Upper lobe of left lung (tissue), 6 donors: ENCODE results near the gene RTN4. TPM values are rescaled to one million over a fixed set of nuclear protein-coding genes. Genes with fewer than 3 reads are reported as not detected.
"Not testable (repeated sequence)": the region's sequence is repeated elsewhere in the genome, so short reads cannot be mapped to it uniquely, and the experiment has no call there.

Experiments used
- ATAC-seq, 2 donors: fragments of 200-7000 bp; cut with Tn5 transposase; one replicate each; pipeline ENCODE4 v1.9.1; 2022; ENCODE audit warnings: mild to moderate bottlenecking in 2 of 2, moderate library complexity in 2 of 2; ENCODE audit not compliant: low FRiP score in 2 of 2
- DNase-seq, 2 donors: peaks; one replicate each; pipeline ENCODE4 v3.0.0-alpha.2; 2019 to 2020
- H3K27ac ChIP-seq, 4 donors: fragments of 200-600 bp; sonication (generic); one replicate each; pipeline ENCODE4 v1.5.1; 2016 to 2019
- H3K27me3 ChIP-seq, 4 donors: fragments of 200-600 bp; sonication (generic); one replicate each; pipeline ENCODE4 v1.5.1; 2017 to 2019
- H3K36me3 ChIP-seq, 4 donors: fragments of 200-600 bp; sonication (generic); one replicate each; pipeline ENCODE4 v1.5.1; 2016 to 2019
- H3K4me1 ChIP-seq, 4 donors: fragments of 200-600 bp; sonication (generic); one replicate each; pipeline ENCODE4 v1.5.1; 2018 to 2019
- H3K4me3 ChIP-seq, 4 donors: fragments of 200-600 bp; sonication (generic); one replicate each; pipeline ENCODE4 v1.5.1; 2017 to 2019; ENCODE audit warnings: mild to moderate bottlenecking in 2 of 4, moderate library complexity in 1 of 4
- H3K9me3 ChIP-seq, 4 donors: fragments of 200-600 bp; sonication (generic); one replicate each; pipeline ENCODE4 v1.5.1; 2018 to 2019
- EP300 ChIP-seq, 4 donors: sonication (generic); formaldehyde crosslinking; IDR thresholded peaks; one replicate each; pipeline ENCODE4 v1.5.1; 2017; ENCODE audit warnings: antibody characterized with exemption in 4 of 4, control low read depth in 2 of 4
- POLR2A ChIP-seq, 4 donors: fragments of 450-650 bp; IDR thresholded peaks; one replicate each; pipeline ENCODE4 v1.5.1; 2016 to 2017; ENCODE audit warnings: antibody characterized with exemption in 4 of 4, mild to moderate bottlenecking in 2 of 4
- POLR2AphosphoS5 ChIP-seq, 2 donors: sonication (generic); formaldehyde crosslinking; IDR thresholded peaks; one replicate each; pipeline ENCODE4 v1.5.1; 2017; ENCODE audit warnings: antibody characterized with exemption in 2 of 2
- WGBS, 2 donors: methylation state at CpG; one replicate each; pipeline ENCODE4 v1.1.5; 2017 to 2018; 5-methylcytosine and 5-hydroxymethylcytosine counted together
- total RNA-seq, 6 donors: library from RNA; depleted of rRNA in 4 of 6; stranded (reverse); fragments of >200 nt in 4 of 6; gene quantifications; one replicate each; pipeline versions ENCODE4 v1.1.0 to v1.2.1, GENCODE V29; 2016 to 2021
- TF ChIP-seq, protein P1 (sequence below), 6 experiments: fragments of 450-650 bp in 4 of 6; fragments of 200-600 bp in 2 of 6; sonication (generic) in 2 of 6; IDR thresholded peaks; one replicate each; pipeline ENCODE4 v1.5.1; 2016 to 2019; ENCODE audit warnings: antibody characterized with exemption in 6 of 6
- donor health status: DM: no; HTN: no; CAD: no; lungs with moderate emphysema.
- donor health status: DM: no; HTN: yes; CAD: no; lungs with severe emphysema.

The RTN4 gene
- total RNA-seq, 6 donors from 2014 or later, result 128 to 345 (median 233) TPM

GRCh38 chr2:54997826-54998225 is 52.4 kb downstream of the RTN4 start:
- WGBS, 2 donors, result 91 to 100% methylated on average over 1 of the region's 1 CpG
- no peaks in the 10 kb centered on the region for H3K27me3 ChIP-seq
- TF ChIP-seq POLR2AphosphoS5 (IDR thresholded peaks at IDR 0.05) (no peak), EP300 (IDR thresholded peaks at IDR 0.05) (no peak), POLR2A (IDR thresholded peaks at IDR 0.05) (no peak)
- TF ChIP-seq, protein P1, sequence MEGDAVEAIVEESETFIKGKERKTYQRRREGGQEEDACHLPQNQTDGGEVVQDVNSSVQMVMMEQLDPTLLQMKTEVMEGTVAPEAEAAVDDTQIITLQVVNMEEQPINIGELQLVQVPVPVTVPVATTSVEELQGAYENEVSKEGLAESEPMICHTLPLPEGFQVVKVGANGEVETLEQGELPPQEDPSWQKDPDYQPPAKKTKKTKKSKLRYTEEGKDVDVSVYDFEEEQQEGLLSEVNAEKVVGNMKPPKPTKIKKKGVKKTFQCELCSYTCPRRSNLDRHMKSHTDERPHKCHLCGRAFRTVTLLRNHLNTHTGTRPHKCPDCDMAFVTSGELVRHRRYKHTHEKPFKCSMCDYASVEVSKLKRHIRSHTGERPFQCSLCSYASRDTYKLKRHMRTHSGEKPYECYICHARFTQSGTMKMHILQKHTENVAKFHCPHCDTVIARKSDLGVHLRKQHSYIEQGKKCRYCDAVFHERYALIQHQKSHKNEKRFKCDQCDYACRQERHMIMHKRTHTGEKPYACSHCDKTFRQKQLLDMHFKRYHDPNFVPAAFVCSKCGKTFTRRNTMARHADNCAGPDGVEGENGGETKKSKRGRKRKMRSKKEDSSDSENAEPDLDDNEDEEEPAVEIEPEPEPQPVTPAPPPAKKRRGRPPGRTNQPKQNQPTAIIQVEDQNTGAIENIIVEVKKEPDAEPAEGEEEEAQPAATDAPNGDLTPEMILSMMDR (IDR thresholded peaks at IDR 0.05), result no peak
- H3K36me3 ChIP-seq, result no peaks in the 10 kb centered on the region
- no peaks in the 10 kb centered on the region for H3K9me3 ChIP-seq
- DNase-seq (no peak), ATAC-seq (no peak)
- H3K27ac ChIP-seq, result no peak overlapping the region
- peaks cover 25 to 62% (median 39%) of the 10 kb centered on the region in 4 donors for H3K4me1 ChIP-seq
- no peak overlapping the region for H3K4me3 ChIP-seq

DNA sequence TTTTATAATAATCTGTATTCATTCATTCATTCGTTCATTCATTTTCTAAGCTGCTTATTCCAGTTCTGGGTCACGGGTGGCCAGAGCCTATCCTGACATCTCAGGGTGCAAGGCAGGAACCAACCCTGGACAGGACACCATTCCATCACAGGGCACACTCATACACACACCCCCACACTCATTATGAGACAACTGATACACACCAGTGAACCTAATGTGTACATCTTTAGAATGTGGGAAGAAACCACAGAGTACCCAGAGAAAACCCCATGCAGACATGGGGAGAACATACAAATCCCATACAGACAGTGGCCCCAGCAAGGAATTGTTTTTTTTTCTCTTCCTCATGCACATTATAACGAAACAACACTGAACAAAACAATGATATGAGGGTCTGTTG is 54.7 kb downstream of the RTN4 start:
- WGBS, 2 donors, result 88 to 90% methylated on average over 3 of the region's 3 CpGs
- DNase-seq (no peak), ATAC-seq (no peak)
- no peaks in the 10 kb centered on the region for H3K9me3 ChIP-seq
- H3K4me1 ChIP-seq, result peaks cover 20 to 50% (median 33%) of the 10 kb centered on the region in 4 donors
- H3K4me3 ChIP-seq, result no peak overlapping the region
- no peaks in the 10 kb centered on the region for H3K36me3 ChIP-seq
- no peaks in the 10 kb centered on the region for H3K27me3 ChIP-seq
- no peak overlapping the region for H3K27ac ChIP-seq
- TF ChIP-seq EP300 (IDR thresholded peaks at IDR 0.05) (no peak), POLR2AphosphoS5 (IDR thresholded peaks at IDR 0.05) (no peak), POLR2A (IDR thresholded peaks at IDR 0.05) (no peak)
- TF ChIP-seq, protein P1 (IDR thresholded peaks at IDR 0.05), result no peak

DNA sequence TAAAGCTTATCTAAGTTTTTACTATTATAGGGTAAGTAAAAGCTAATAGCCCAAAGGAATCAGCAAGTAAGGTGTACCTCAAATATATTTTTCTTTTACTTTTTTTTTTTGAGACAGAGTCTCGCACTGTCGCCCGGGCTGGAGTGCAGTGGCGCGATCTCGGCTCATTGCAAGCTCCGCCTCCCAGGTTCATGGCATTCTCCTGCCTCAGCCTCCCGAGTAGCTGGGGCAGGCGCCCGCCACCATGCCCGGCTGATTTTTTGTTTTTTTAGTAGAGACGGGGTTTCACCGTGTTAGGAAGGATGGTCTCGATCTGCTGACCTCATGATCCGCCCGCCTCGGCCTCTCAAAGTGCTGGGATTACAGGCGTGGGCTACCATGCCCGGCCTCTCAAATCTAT is 59.6 kb downstream of the RTN4 start:
- H3K9me3 ChIP-seq, H3K4me3 ChIP-seq, ATAC-seq, H3K27ac ChIP-seq, H3K27me3 ChIP-seq: not testable (repeated sequence)
- H3K36me3 ChIP-seq, result peaks cover 0 to 18% (median 3%) of the 10 kb centered on the region in 4 donors
- peaks cover 6 to 24% (median 18%) of the 10 kb centered on the region in 4 donors for H3K4me1 ChIP-seq
- WGBS, 2 donors, result 97 to 99% methylated on average over 19 of the region's 19 CpGs
- peak in 1 of 2 donors; percentile 46 for DNase-seq

- peaks cover 0 to 24% (median 3%) of the 10 kb centered on the region in 4 donors for H3K36me3 ChIP-seq
- WGBS, 2 donors, result 72 to 74% methylated on average over 3 of the region's 3 CpGs
- ATAC-seq (no peak), DNase-seq (no peak)
- no peaks in the 10 kb centered on the region for H3K9me3 ChIP-seq
- no peak overlapping the region for H3K27ac ChIP-seq
- H3K4me1 ChIP-seq, result peaks cover 6 to 35% (median 23%) of the 10 kb centered on the region in 4 donors
- H3K4me3 ChIP-seq, result no peak overlapping the region
- TF ChIP-seq POLR2A (IDR thresholded peaks at IDR 0.05) (no peak), EP300 (IDR thresholded peaks at IDR 0.05) (no peak), POLR2AphosphoS5 (IDR thresholded peaks at IDR 0.05) (no peak)
- TF ChIP-seq, protein P1 (IDR thresholded peaks at IDR 0.05), result no peak
- no peaks in the 10 kb centered on the region for H3K27me3 ChIP-seq
Measured at GRCh38 chr2:54988612-54989011, 61.6 kb downstream of the RTN4 start.

DNA sequence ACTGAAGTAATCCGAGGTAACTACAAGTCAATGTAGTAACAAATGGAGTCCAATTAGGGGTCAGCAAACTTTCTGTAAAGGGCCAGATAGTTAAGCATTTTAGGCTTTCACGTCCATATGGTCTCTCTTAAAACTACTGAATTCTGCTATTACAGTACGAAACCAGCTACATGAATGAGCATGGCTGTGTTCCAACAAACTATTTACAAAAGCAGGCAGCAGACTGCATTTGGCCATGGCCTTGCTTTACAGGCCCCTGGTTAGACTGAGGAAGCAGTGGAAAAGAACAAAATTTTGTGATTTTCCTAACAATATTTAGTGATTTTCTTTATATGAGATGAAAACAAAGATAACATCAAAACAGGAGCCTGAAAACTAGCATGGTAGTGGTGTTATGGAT is 64.0 kb downstream of the RTN4 start:
- peaks cover 10 to 49% (median 35%) of the 10 kb centered on the region in 4 donors for H3K4me1 ChIP-seq
- no peak overlapping the region for H3K27ac ChIP-seq

More for the DNA sequence above, 64.0 kb downstream of the RTN4 start:
- WGBS, 2 donors, result 58 to 65% methylated on average over 3 of the region's 3 CpGs
- Histone ChIP-seq H3K36me3 (peaks cover 0 to 38% (median 3%) of the 10 kb centered on the region in 4 donors), H3K9me3 (no peaks in the 10 kb centered on the region), H3K27me3 (no peaks in the 10 kb centered on the region), H3K4me3 (no peak overlapping the region)
- DNase-seq (no peak), ATAC-seq (no peak)
- TF ChIP-seq POLR2A (IDR thresholded peaks at IDR 0.05) (no peak), POLR2AphosphoS5 (IDR thresholded peaks at IDR 0.05) (no peak), EP300 (IDR thresholded peaks at IDR 0.05) (no peak)
- TF ChIP-seq, protein P1 (IDR thresholded peaks at IDR 0.05), result no peak
